Mucosa of descending colon (tissue), 3 donors: ENCODE data around the gene BEGAIN. TPM values are rescaled to one million over a fixed set of nuclear protein-coding genes. Genes with fewer than 3 reads are reported as not detected.

Experiments used
- ATAC-seq: fragments of 200-7000 bp; cut with Tn5 transposase; one replicate; pipeline ENCODE4 v1.9.1; 2020; ENCODE audit warnings: mild to moderate bottlenecking, moderate library complexity
- DNase-seq, 3 donors: peaks; one replicate each; pipeline ENCODE4 v3.0.0-alpha.2; 2020
- H3K36me3 ChIP-seq: fragments of 200-600 bp; one replicate; pipeline ENCODE4 v1.8.0; 2021; ENCODE audit warnings: low read depth, mild to moderate bottlenecking
- H3K4me1 ChIP-seq: fragments of 200-600 bp; one replicate; pipeline ENCODE4 v1.8.0; 2021; ENCODE audit warnings: low read depth, mild to moderate bottlenecking
- H3K4me3 ChIP-seq: fragments of 200-600 bp; one replicate; pipeline ENCODE4 v1.8.0; 2021; ENCODE audit warnings: mild to moderate bottlenecking
- H3K9me3 ChIP-seq: fragments of 200-600 bp; one replicate; pipeline ENCODE4 v1.8.0; 2021; ENCODE audit warnings: mild to moderate bottlenecking
- CTCF ChIP-seq: fragments of 200-600 bp; IDR thresholded peaks from one replicate; pipeline ENCODE4 v1.8.0; 2022; ENCODE audit warnings: antibody characterized with exemption, mild to moderate bottlenecking
- intact Hi-C, 2 donors: fragments of 100-400 bp; cut with DNase I in 1 of 2; cut with micrococcal nuclease in 1 of 2; formaldehyde crosslinking; loops; one replicate each; pipeline versions ENCODE4 v1.11.0 to v1.11.1; 2022; cut with DNase I, micrococcal nuclease
- total RNA-seq, 3 donors: library from RNA; stranded (reverse); fragmentation: NEBNext Ultra II Directional in 2 of 3; extraction: Animal tissue kit (Norgen Biotek cat#: 25700) in 2 of 3; gene quantifications; one replicate each; pipeline versions ENCODE4 v1.2.1 to v1.2.4, GENCODE V29; 2021 to 2023
- donor health status: DM: no; HTN: no; CAD: no; lungs with moderate emphysema.
- donor health status: DM: no; HTN: no; CAD: no.
- donor health status: DM: no; HTN: yes; CAD: no.

The BEGAIN gene
- total RNA-seq, 3 donors from 2014 or later, result 0.75 to 2.5 (median 1.1) TPM

GRCh38 chr14:100593751-100594624, 6.8 kb upstream of the BEGAIN start:
- Histone ChIP-seq H3K4me1 (no peaks in the 10 kb centered on the region), H3K4me3 (no peak overlapping the region), H3K36me3 (no peaks in the 10 kb centered on the region), H3K9me3 (no peaks in the 10 kb centered on the region)
- TF ChIP-seq CTCF, result no peak
- ATAC-seq (no peak), DNase-seq (peak in 1 of 3 donors; percentile 14)
- intact Hi-C loops, result no loop called here

- intact Hi-C loops, result no loop called here
- Histone ChIP-seq H3K9me3 (no peaks in the 10 kb centered on the region), H3K36me3 (no peaks in the 10 kb centered on the region), H3K4me1 (no peaks in the 10 kb centered on the region), H3K4me3 (no peak overlapping the region)
- no peak for TF ChIP-seq CTCF
- peak in 1 of 3 donors; percentile 8 for DNase-seq
- ATAC-seq, result no peak
Observed at GRCh38 chr14:100592972-100593371, 5.8 kb upstream of the BEGAIN start.

GRCh38 chr14:100592461-100592891, 5.3 kb upstream of the BEGAIN start:
- DNase-seq (peak in 1 of 3 donors; percentile 18), ATAC-seq (no peak)

GRCh38 chr14:100591453-100592371, 4.5 kb upstream of the BEGAIN start:
- H3K36me3 ChIP-seq, result no peaks in the 10 kb centered on the region
- no peak for ATAC-seq
- H3K4me3 ChIP-seq, result no peak overlapping the region
- no peak for TF ChIP-seq CTCF
- no peaks in the 10 kb centered on the region for H3K9me3 ChIP-seq
- DNase-seq, result peak in 1 of 3 donors; percentile 12
- no peaks in the 10 kb centered on the region for H3K4me1 ChIP-seq
- intact Hi-C loops, result no loop called here

More at GRCh38 chr14:100592461-100592891, 5.3 kb upstream of the BEGAIN start:
- Histone ChIP-seq H3K36me3 (no peaks in the 10 kb centered on the region), H3K9me3 (no peaks in the 10 kb centered on the region), H3K4me1 (no peaks in the 10 kb centered on the region), H3K4me3 (no peak overlapping the region)
- intact Hi-C loops, result no loop called here
- TF ChIP-seq CTCF, result no peak

GRCh38 chr14:100590726-100591452, 3.7 kb upstream of the BEGAIN start:
- Histone ChIP-seq H3K36me3 (no peaks in the 10 kb centered on the region), H3K4me1 (peaks cover 3% of the 10 kb centered on the region), H3K4me3 (no peak overlapping the region), H3K9me3 (no peaks in the 10 kb centered on the region)
- no peak for TF ChIP-seq CTCF
- ATAC-seq (no peak), DNase-seq (peak in 1 of 3 donors; percentile 5)
- intact Hi-C loops, result no loop called here
